Measurements from ENCODE around the gene CBX4.

- TF ChIP-seq CTCF (IDR thresholded peaks at IDR 0.05; ENCODE audit: insufficient read depth, low read length, poor library complexity, severe bottlenecking): no peak
- TF ChIP-seq EZH2phosphoT487 (conservative IDR thresholded peaks at IDR 0.05; ENCODE audit: low read length): no peak
Measured at GRCh38 chr17:79796763-79797491, 42.3 kb downstream of the CBX4 start, which contains the start of gene CBX8.

All from SU-DHL-6 (cell line).